ENCODE data around the gene PCDHA8. TPM values are rescaled to one million over a fixed set of nuclear protein-coding genes. Genes with fewer than 3 reads are reported as not detected.
A peak's percentile ranks its signal among the peaks of the same experiment; 100 is the strongest.

The PCDHA8 gene
- total RNA-seq, 1 experiment from 2014 or later: not detected

- DNase-seq (ENCODE audit: low read depth, low spot score) (no peak), ATAC-seq (no peak)
- ChIA-PET POLR2A (interaction anchor here (1.2 kb wide), 1 partner anchor 170 kb away, joined by 4 read pairs; no protein-coding TSS in a partner anchor), CTCF (interaction anchor here (3.0 kb wide), 1 partner anchor 170 kb away, joined by 21 read pairs; no protein-coding TSS in a partner anchor), RAD21 (ENCODE audit: low non-redundant PET in 1 of 2, low total read pairs in 2 of 2, uncharacterized antibody in 2 of 2, unreplicated experiment in 2 of 2) (no interaction called here)
- no peak overlapping the region for H3K27ac ChIP-seq (ENCODE audit: low read depth, low read length)
- H3K79me2 ChIP-seq (ENCODE audit: insufficient read depth, low read length): no peaks in the 10 kb centered on the region
- H2AFZ ChIP-seq (ENCODE audit: low read depth, low read length, poor library complexity, severe bottlenecking): no peak overlapping the region
- no peak overlapping the region for H3K9ac ChIP-seq (ENCODE audit: low read length)
- TF ChIP-seq YY1 (IDR thresholded peaks at IDR 0.05; ENCODE audit: extremely low read depth, insufficient replicate concordance, low read depth, low read length): no peak
- TF ChIP-seq SRF (IDR thresholded peaks at IDR 0.05; ENCODE audit: low read depth): no peak
- TF ChIP-seq RAD21 (IDR thresholded peaks at IDR 0.05; ENCODE audit: low read depth): no peak
- TF ChIP-seq MAX (IDR thresholded peaks at IDR 0.05): no peak
- TF ChIP-seq CEBPB (IDR thresholded peaks at IDR 0.05; ENCODE audit: low read depth): no peak
- no peak for TF ChIP-seq FOSL1 (IDR thresholded peaks at IDR 0.05; ENCODE audit: low read depth)
- TF ChIP-seq, protein P1, sequence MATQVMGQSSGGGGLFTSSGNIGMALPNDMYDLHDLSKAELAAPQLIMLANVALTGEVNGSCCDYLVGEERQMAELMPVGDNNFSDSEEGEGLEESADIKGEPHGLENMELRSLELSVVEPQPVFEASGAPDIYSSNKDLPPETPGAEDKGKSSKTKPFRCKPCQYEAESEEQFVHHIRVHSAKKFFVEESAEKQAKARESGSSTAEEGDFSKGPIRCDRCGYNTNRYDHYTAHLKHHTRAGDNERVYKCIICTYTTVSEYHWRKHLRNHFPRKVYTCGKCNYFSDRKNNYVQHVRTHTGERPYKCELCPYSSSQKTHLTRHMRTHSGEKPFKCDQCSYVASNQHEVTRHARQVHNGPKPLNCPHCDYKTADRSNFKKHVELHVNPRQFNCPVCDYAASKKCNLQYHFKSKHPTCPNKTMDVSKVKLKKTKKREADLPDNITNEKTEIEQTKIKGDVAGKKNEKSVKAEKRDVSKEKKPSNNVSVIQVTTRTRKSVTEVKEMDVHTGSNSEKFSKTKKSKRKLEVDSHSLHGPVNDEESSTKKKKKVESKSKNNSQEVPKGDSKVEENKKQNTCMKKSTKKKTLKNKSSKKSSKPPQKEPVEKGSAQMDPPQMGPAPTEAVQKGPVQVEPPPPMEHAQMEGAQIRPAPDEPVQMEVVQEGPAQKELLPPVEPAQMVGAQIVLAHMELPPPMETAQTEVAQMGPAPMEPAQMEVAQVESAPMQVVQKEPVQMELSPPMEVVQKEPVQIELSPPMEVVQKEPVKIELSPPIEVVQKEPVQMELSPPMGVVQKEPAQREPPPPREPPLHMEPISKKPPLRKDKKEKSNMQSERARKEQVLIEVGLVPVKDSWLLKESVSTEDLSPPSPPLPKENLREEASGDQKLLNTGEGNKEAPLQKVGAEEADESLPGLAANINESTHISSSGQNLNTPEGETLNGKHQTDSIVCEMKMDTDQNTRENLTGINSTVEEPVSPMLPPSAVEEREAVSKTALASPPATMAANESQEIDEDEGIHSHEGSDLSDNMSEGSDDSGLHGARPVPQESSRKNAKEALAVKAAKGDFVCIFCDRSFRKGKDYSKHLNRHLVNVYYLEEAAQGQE (IDR thresholded peaks at IDR 0.05; ENCODE audit: low read depth): peak; percentile 22
- H3K9me2 ChIP-seq (ENCODE audit: insufficient read depth): no peaks in the 10 kb centered on the region
- H3K4me1 ChIP-seq (ENCODE audit: control insufficient read depth in 1 of 2, insufficient read depth in 2 of 2, low read length in 2 of 2): no peaks in the 10 kb centered on the region
- H3K4me2 ChIP-seq (ENCODE audit: low read length): no peak overlapping the region
- H4K20me1 ChIP-seq (ENCODE audit: insufficient read depth): no peaks in the 10 kb centered on the region
- BruUV-seq (replicated peaks): no TSS peak
- no peaks in the 10 kb centered on the region for H3K27me3 ChIP-seq (ENCODE audit: insufficient read depth, low read length)
- H3K4me3 ChIP-seq (replicated peaks in 1 of 2; ENCODE audit: low read depth in 1 of 2, low read length in 2 of 2): no peak overlapping the region
- H3K36me3 ChIP-seq (ENCODE audit: control insufficient read depth in 1 of 2, insufficient read depth in 2 of 2, low read length in 2 of 2): no peaks in the 10 kb centered on the region
- intact Hi-C loops (cut with micrococcal nuclease): no loop called here
- no peaks in the 10 kb centered on the region for H3K9me3 ChIP-seq (ENCODE audit: control insufficient read depth in 1 of 2, insufficient read depth in 1 of 2, low read depth in 1 of 2, low read length in 2 of 2)
Observed at GRCh38 chr5:140870221-140871201, 29.5 kb downstream of the PCDHA8 start.

Data from HCT116 (cell line).